Subcutaneous abdominal adipose tissue (tissue), 5 donors: Measurements from ENCODE around the gene BPIFA1.

ENCODE experiments used
- H3K27ac ChIP-seq: one replicate; pipeline ENCODE4 v1.7.0; 2013; ENCODE audit warnings: low read depth, mild to moderate bottlenecking, inconsistent platforms, low read length, moderate library complexity
- H3K27me3 ChIP-seq, 5 donors: one replicate each; pipeline ENCODE4 v1.7.0; 2013; ENCODE audit warnings: low read length in 5 of 5, inconsistent platforms in 1 of 5; ENCODE audit not compliant: control insufficient read depth in 5 of 5, insufficient read depth in 4 of 5
- H3K36me3 ChIP-seq, 5 donors: one replicate each; pipeline ENCODE4 v1.7.0; 2013; ENCODE audit warnings: low read length in 5 of 5; ENCODE audit not compliant: control insufficient read depth in 5 of 5, insufficient read depth in 5 of 5
- H3K4me1 ChIP-seq, 5 donors: one replicate each; pipeline ENCODE4 v1.7.0; 2013; ENCODE audit warnings: low read length in 5 of 5, mild to moderate bottlenecking in 3 of 5, moderate library complexity in 1 of 5; ENCODE audit not compliant: control insufficient read depth in 5 of 5, insufficient read depth in 5 of 5
- H3K4me3 ChIP-seq, 5 donors: one replicate each; pipeline ENCODE4 v1.7.0; 2013; ENCODE audit warnings: low read length in 5 of 5, low read depth in 1 of 5
- H3K9ac ChIP-seq, 5 donors: one replicate each; pipeline ENCODE4 v1.7.0; 2013; ENCODE audit warnings: low read length in 5 of 5, mild to moderate bottlenecking in 4 of 5, moderate library complexity in 3 of 5
- H3K9me3 ChIP-seq, 5 donors: one replicate each; pipeline ENCODE4 v1.7.0; 2013; ENCODE audit warnings: low read length in 5 of 5; ENCODE audit not compliant: control insufficient read depth in 5 of 5
- donor health status: healthy.
- donor health status: healthy.
- donor health status: healthy.
- donor health status: healthy.
- donor health status: healthy.

BPIFA1 gene

GRCh38 chr20:33255005-33255404, 19.2 kb downstream of the BPIFA1 start:
- no peak overlapping the region for H3K9ac ChIP-seq
- H3K27me3 ChIP-seq: peaks cover 0 to 3% (median 0%) of the 10 kb centered on the region in 5 donors
- H3K4me1 ChIP-seq: no peaks in the 10 kb centered on the region
- no peak overlapping the region for H3K27ac ChIP-seq
- peaks cover 0 to 2% (median 0%) of the 10 kb centered on the region in 5 donors for H3K9me3 ChIP-seq
- H3K4me3 ChIP-seq: no peak overlapping the region
- no peaks in the 10 kb centered on the region for H3K36me3 ChIP-seq

GRCh38 chr20:33257237-33257636, 21.4 kb downstream of the BPIFA1 start:
- peaks cover 0 to 4% (median 0%) of the 10 kb centered on the region in 5 donors for H3K4me1 ChIP-seq
- no peak overlapping the region for H3K9ac ChIP-seq
- H3K36me3 ChIP-seq: no peaks in the 10 kb centered on the region
- H3K9me3 ChIP-seq: peaks cover 2 to 6% (median 3%) of the 10 kb centered on the region in 5 donors
- H3K27ac ChIP-seq: no peak overlapping the region
- H3K27me3 ChIP-seq: peaks cover 0 to 3% (median 0%) of the 10 kb centered on the region in 5 donors
- no peak overlapping the region for H3K4me3 ChIP-seq

GRCh38 chr20:33259371-33259770, 23.6 kb downstream of the BPIFA1 start:
- H3K9me3 ChIP-seq: peaks cover 2 to 6% (median 3%) of the 10 kb centered on the region in 5 donors
- H3K27me3 ChIP-seq: peaks cover 0 to 8% (median 3%) of the 10 kb centered on the region in 5 donors
- H3K4me3 ChIP-seq: no peak overlapping the region
- no peaks in the 10 kb centered on the region for H3K36me3 ChIP-seq
- H3K9ac ChIP-seq: no peak overlapping the region
- no peak overlapping the region for H3K27ac ChIP-seq
- peaks cover 0 to 4% (median 0%) of the 10 kb centered on the region in 5 donors for H3K4me1 ChIP-seq

GRCh38 chr20:33261465-33261864, 25.7 kb downstream of the BPIFA1 start:
- Histone ChIP-seq H3K9ac (no peak overlapping the region), H3K36me3 (no peaks in the 10 kb centered on the region), H3K27me3 (peaks cover 4 to 15% (median 8%) of the 10 kb centered on the region in 5 donors), H3K27ac (no peak overlapping the region), H3K9me3 (peaks cover 0 to 6% (median 3%) of the 10 kb centered on the region in 5 donors), H3K4me1 (peaks cover 0 to 4% (median 0%) of the 10 kb centered on the region in 5 donors), H3K4me3 (no peak overlapping the region)

GRCh38 chr20:33262658-33263065, 26.9 kb downstream of the BPIFA1 start:
- Histone ChIP-seq H3K36me3 (no peaks in the 10 kb centered on the region), H3K4me3 (no peak overlapping the region), H3K27ac (no peak overlapping the region), H3K9me3 (peaks cover 0 to 6% (median 3%) of the 10 kb centered on the region in 5 donors), H3K27me3 (peaks cover 6 to 19% (median 11%) of the 10 kb centered on the region in 5 donors), H3K4me1 (peaks cover 0 to 4% (median 0%) of the 10 kb centered on the region in 5 donors), H3K9ac (no peak overlapping the region)

DNA sequence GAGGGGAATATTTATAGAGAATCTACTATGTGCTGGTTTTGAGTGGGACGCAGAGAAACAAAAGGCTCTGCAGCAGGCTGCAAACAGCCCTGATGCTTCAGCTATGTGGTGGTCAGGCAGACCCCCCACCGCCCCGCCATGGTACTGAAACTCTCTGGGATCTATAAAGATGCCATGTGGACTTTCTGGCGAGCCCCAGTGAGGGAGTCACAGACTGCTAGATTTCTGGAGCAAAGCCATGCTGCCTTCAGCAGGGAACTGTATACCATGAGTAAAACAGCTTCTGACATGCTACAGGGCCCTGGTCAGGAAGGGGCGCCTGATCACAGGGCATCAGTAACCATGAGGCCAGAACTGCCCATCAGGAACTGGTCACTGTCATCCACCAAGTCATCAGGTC, 28.0 kb downstream of the BPIFA1 start:
- no peak overlapping the region for H3K27ac ChIP-seq
- H3K36me3 ChIP-seq: no peaks in the 10 kb centered on the region
- H3K4me1 ChIP-seq: peaks cover 0 to 4% (median 0%) of the 10 kb centered on the region in 5 donors
- H3K27me3 ChIP-seq: peaks cover 11 to 25% (median 13%) of the 10 kb centered on the region in 5 donors
- no peak overlapping the region for H3K4me3 ChIP-seq
- H3K9ac ChIP-seq: no peak overlapping the region
- H3K9me3 ChIP-seq: peaks cover 0 to 6% (median 3%) of the 10 kb centered on the region in 5 donors

DNA sequence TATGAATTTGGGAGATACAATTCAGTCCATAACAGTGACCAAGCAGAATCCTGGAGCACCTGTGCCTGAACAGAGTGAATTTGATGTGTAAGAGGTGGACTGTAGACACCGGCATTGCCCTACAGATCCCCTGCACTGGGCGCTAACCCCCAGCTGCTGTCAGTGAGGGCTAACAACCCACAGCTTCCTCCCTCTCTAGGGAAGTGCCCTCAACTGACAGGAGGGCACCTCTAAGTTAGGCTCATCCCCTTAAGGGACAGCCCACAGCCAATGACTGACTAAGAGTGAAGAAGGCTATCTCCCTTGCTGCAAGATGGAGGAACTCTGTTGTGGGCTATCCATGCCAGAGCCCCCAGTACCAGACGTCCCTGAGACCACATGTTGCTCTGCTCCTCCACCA, 31.9 kb downstream of the BPIFA1 start:
- H3K36me3 ChIP-seq: no peaks in the 10 kb centered on the region
- peaks cover 12 to 28% (median 15%) of the 10 kb centered on the region in 5 donors for H3K27me3 ChIP-seq
- H3K4me1 ChIP-seq: no peaks in the 10 kb centered on the region
- H3K4me3 ChIP-seq: no peak overlapping the region
- H3K9ac ChIP-seq: no peak overlapping the region
- H3K9me3 ChIP-seq: no peaks in the 10 kb centered on the region
- no peak overlapping the region for H3K27ac ChIP-seq

- Histone ChIP-seq H3K9me3 (no peaks in the 10 kb centered on the region), H3K9ac (no peak overlapping the region), H3K27me3 (peaks cover 7 to 14% (median 12%) of the 10 kb centered on the region in 5 donors), H3K36me3 (no peaks in the 10 kb centered on the region), H3K27ac (no peak overlapping the region), H3K4me3 (no peak overlapping the region), H3K4me1 (no peaks in the 10 kb centered on the region)
Observed at GRCh38 chr20:33272155-33272873, 36.5 kb downstream of the BPIFA1 start.

- peaks cover 0 to 7% (median 4%) of the 10 kb centered on the region in 5 donors for H3K4me1 ChIP-seq
- H3K9ac ChIP-seq: no peak overlapping the region
- peaks cover 5 to 14% (median 9%) of the 10 kb centered on the region in 5 donors for H3K27me3 ChIP-seq
- no peaks in the 10 kb centered on the region for H3K9me3 ChIP-seq
- H3K36me3 ChIP-seq: no peaks in the 10 kb centered on the region
- H3K4me3 ChIP-seq: no peak overlapping the region
- no peak overlapping the region for H3K27ac ChIP-seq
Observed at GRCh38 chr20:33273117-33273851, 37.5 kb downstream of the BPIFA1 start.

- Histone ChIP-seq H3K4me3 (no peak overlapping the region), H3K27me3 (peaks cover 5 to 14% (median 10%) of the 10 kb centered on the region in 5 donors), H3K27ac (no peak overlapping the region), H3K9ac (no peak overlapping the region), H3K4me1 (peaks cover 0 to 8% (median 4%) of the 10 kb centered on the region in 5 donors), H3K36me3 (no peaks in the 10 kb centered on the region), H3K9me3 (no peaks in the 10 kb centered on the region)
Observed at GRCh38 chr20:33275215-33275614, 39.4 kb downstream of the BPIFA1 start.
